H9 (cell line): Measurements from ENCODE around the gene CTNS. TPM values are rescaled to one million over a fixed set of nuclear protein-coding genes. Genes with fewer than 3 reads are reported as not detected.

Experiments used
- DNase-seq: peaks from one replicate; pipeline ENCODE4 v3.0.0-alpha.2; 2017
- H2AFZ ChIP-seq: one replicate; pipeline ENCODE4 v1.6.1; 2013; ENCODE audit warnings: mild to moderate bottlenecking, low read length, control low read depth, moderate library complexity
- H2AK5ac ChIP-seq: 2 replicates; pipeline ENCODE4 v1.6.1; 2013; ENCODE audit warnings: low read length, control low read depth, mixed read lengths; ENCODE audit not compliant: insufficient read length
- H2BK120ac ChIP-seq: one replicate; pipeline ENCODE4 v1.6.1; 2013; ENCODE audit warnings: low read depth, mild to moderate bottlenecking, low read length, control low read depth, inconsistent platforms; ENCODE audit not compliant: poor library complexity, severe bottlenecking
- H2BK12ac ChIP-seq: 2 replicates; pipeline ENCODE4 v1.6.1; 2013; ENCODE audit warnings: low read length, control low read depth, mixed read lengths, low read depth; ENCODE audit not compliant: insufficient read length
- H2BK15ac ChIP-seq: 2 replicates; pipeline ENCODE4 v1.6.1; 2013; ENCODE audit warnings: low read depth, low read length, control low read depth
- H2BK20ac ChIP-seq: one replicate; pipeline ENCODE4 v1.6.1; 2013; ENCODE audit warnings: low read depth, mild to moderate bottlenecking, low read length, control low read depth, inconsistent platforms; ENCODE audit not compliant: poor library complexity, severe bottlenecking
- H2BK5ac ChIP-seq: 2 replicates; pipeline ENCODE4 v1.6.1; 2013; ENCODE audit warnings: low read length, control low read depth, mixed read lengths; ENCODE audit not compliant: insufficient read length
- H3K14ac ChIP-seq: 2 replicates; pipeline ENCODE4 v1.6.1; 2013; ENCODE audit warnings: low read length, control low read depth; ENCODE audit not compliant: insufficient read depth
- H3K18ac ChIP-seq: 2 replicates; pipeline ENCODE4 v1.6.1; 2013; ENCODE audit warnings: low read depth, mild to moderate bottlenecking, mixed read lengths, low read length, control low read depth; ENCODE audit not compliant: insufficient read length
- H3K23ac ChIP-seq: 2 replicates; pipeline ENCODE4 v1.6.1; 2013; ENCODE audit warnings: low read length, control low read depth, mixed read lengths, low read depth; ENCODE audit not compliant: insufficient read length
- H3K23me2 ChIP-seq: 2 replicates; pipeline ENCODE4 v1.6.1; 2013; ENCODE audit warnings: low read depth, mild to moderate bottlenecking, mixed read lengths, low read length, control low read depth; ENCODE audit not compliant: insufficient read length, poor library complexity, severe bottlenecking
- H3K27ac ChIP-seq: 2 replicates; pipeline ENCODE4 v1.5.1; 2013; ENCODE audit warnings: low read length, control low read depth, mixed read lengths, low read depth; ENCODE audit not compliant: insufficient read length
- H3K27me3 ChIP-seq: 2 replicates; pipeline ENCODE4 v1.6.1; 2013; ENCODE audit warnings: low read length, control low read depth, inconsistent platforms; ENCODE audit not compliant: insufficient read depth
- H3K4ac ChIP-seq: 2 replicates; pipeline ENCODE4 v1.6.1; 2013; ENCODE audit warnings: low read depth, mild to moderate bottlenecking, control low read depth, inconsistent platforms, low read length, moderate library complexity
- H3K4me1 ChIP-seq: 2 replicates; pipeline ENCODE4 v1.6.1; 2013; ENCODE audit warnings: low read length, control low read depth, inconsistent platforms; ENCODE audit not compliant: insufficient read depth
- H3K4me2 ChIP-seq: 2 replicates; pipeline ENCODE4 v1.6.1; 2013; ENCODE audit warnings: low read length, control low read depth, mixed read lengths; ENCODE audit not compliant: insufficient read length, insufficient read depth
- H3K56ac ChIP-seq: 2 replicates; pipeline ENCODE4 v1.6.1; 2013; ENCODE audit warnings: low read depth, mild to moderate bottlenecking, mixed read lengths, low read length, control low read depth; ENCODE audit not compliant: insufficient read length
- H3K79me1 ChIP-seq: 2 replicates; pipeline ENCODE4 v1.6.1; 2013; ENCODE audit warnings: low read depth, mild to moderate bottlenecking, moderate library complexity, low read length, control low read depth, inconsistent platforms; ENCODE audit not compliant: insufficient read depth, poor library complexity, severe bottlenecking
- H3K79me2 ChIP-seq: 2 replicates; pipeline ENCODE4 v1.6.1; 2013; ENCODE audit warnings: low read length, control low read depth, inconsistent platforms; ENCODE audit not compliant: insufficient read depth
- H3K9ac ChIP-seq: 2 replicates; pipeline ENCODE4 v1.6.1; 2013; ENCODE audit warnings: low read length, control low read depth, mixed read lengths; ENCODE audit not compliant: insufficient read length; ENCODE audit errors: extremely low read depth
- H3K9me3 ChIP-seq: one replicate; pipeline ENCODE4 v1.6.1; 2013; ENCODE audit warnings: low read depth, low read length, inconsistent platforms; ENCODE audit not compliant: control insufficient read depth
- H3T11ph ChIP-seq: one replicate; pipeline ENCODE4 v1.6.1; 2013; ENCODE audit warnings: mild to moderate bottlenecking, low read length, control low read depth, inconsistent platforms
- H4K20me1 ChIP-seq: one replicate; pipeline ENCODE4 v1.6.1; 2013; ENCODE audit not compliant: control insufficient read depth, insufficient read length, insufficient read depth
- H4K5ac ChIP-seq: 2 replicates; pipeline ENCODE4 v1.6.1; 2013; ENCODE audit warnings: low read depth, mild to moderate bottlenecking, mixed read lengths, low read length, control low read depth; ENCODE audit not compliant: insufficient read length
- H4K8ac ChIP-seq: replicated peaks from 2 replicates; pipeline ENCODE4 v1.6.1; 2013; ENCODE audit warnings: low read length, control low read depth, mixed read lengths, low read depth; ENCODE audit not compliant: insufficient read length
- H4K91ac ChIP-seq: 2 replicates; pipeline ENCODE4 v1.6.1; 2013; ENCODE audit warnings: low read depth, mild to moderate bottlenecking, moderate library complexity, mixed read lengths, low read length, control low read depth; ENCODE audit not compliant: insufficient read length
- H3K27ac Mint-ChIP-seq, 3 experiments: 2 replicates in 2 of 3; 3 replicates in 1 of 3; pipeline ENCODE4 v1.8.0; 2020 to 2021; ENCODE audit warnings: mixed read lengths in 3 of 3, mild to moderate bottlenecking in 1 of 3, moderate library complexity in 1 of 3
- H3K27me3 Mint-ChIP-seq: 2 replicates; pipeline ENCODE4 v1.8.0; 2021; ENCODE audit warnings: low read depth, mild to moderate bottlenecking, moderate library complexity, mixed read lengths
- H3K36me3 Mint-ChIP-seq, 3 experiments: 2 replicates in 2 of 3; 3 replicates in 1 of 3; pipeline ENCODE4 v1.8.0; 2020 to 2021; ENCODE audit warnings: low read depth in 3 of 3, mixed read lengths in 3 of 3; ENCODE audit not compliant: insufficient read depth in 1 of 3
- H3K4me1 Mint-ChIP-seq, 2 experiments: 2 replicates each; pipeline ENCODE4 v1.8.0; 2020; ENCODE audit warnings: mixed read lengths in 2 of 2
- H3K4me3 Mint-ChIP-seq, 2 experiments: 2 replicates in 1 of 2; 3 replicates in 1 of 2; pipeline ENCODE4 v1.8.0; 2020 to 2021; ENCODE audit warnings: mild to moderate bottlenecking in 2 of 2, mixed read lengths in 2 of 2, moderate library complexity in 1 of 2
- H3K9me3 Mint-ChIP-seq, 2 experiments: 2 replicates in 1 of 2; 3 replicates in 1 of 2; pipeline ENCODE4 v1.8.0; 2020; ENCODE audit warnings: mild to moderate bottlenecking in 2 of 2, mixed read lengths in 2 of 2, moderate library complexity in 1 of 2
- WGBS: extraction: QIAGEN DNeasy Blood & Tissue Kit; methylation state at CpG from one replicate; pipeline ENCODE4 v1.1.7; 2013; ENCODE audit warnings: missing lambda C conversion rate, low lambda C conversion rate, mixed read lengths; ENCODE audit not compliant: insufficient read length; ENCODE audit errors: extremely low coverage; 5-methylcytosine and 5-hydroxymethylcytosine counted together
- total RNA-seq: library from RNA; stranded (reverse); gene quantifications from 2 replicates; pipeline ENCODE4 v1.2.1, GENCODE V29; 2021
- TF ChIP-seq, protein P1 (sequence below): fragments of 200-600 bp; sonication (generic); conservative IDR thresholded peaks from 3 replicates; pipeline ENCODE4 v1.8.0; 2021; ENCODE audit warnings: antibody characterized with exemption, mild to moderate bottlenecking

CTNS gene
- total RNA-seq, 1 experiment from 2014 or later, result 12.8 TPM

DNA sequence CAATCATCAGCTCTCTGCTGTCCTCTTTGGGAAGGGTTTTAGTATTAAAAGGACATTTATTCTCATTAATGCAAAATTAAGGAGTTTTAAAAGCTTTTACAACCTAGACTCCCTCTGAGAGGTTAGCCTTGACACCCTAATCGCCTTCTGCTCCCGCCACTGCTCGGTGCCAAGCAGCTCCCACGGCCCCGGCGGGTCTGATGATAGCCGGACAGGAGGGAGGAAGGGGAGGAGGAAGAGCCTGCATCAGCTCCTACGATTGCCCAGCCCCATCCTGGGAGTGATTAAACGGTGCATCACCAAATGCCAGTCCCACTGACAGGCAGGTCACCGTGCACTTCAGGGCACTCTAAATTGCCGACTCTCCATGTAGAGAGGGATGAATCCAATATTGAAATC, 8.8 kb upstream of the CTNS start:
- Histone ChIP-seq H3K27me3 (no peaks in the 10 kb centered on the region), H2BK5ac (no peak overlapping the region), H4K20me1 (no peaks in the 10 kb centered on the region), H3K18ac (no peak overlapping the region), H3K79me1 (peaks cover 5% of the 10 kb centered on the region), H2AFZ (no peak overlapping the region), H4K8ac (no peak overlapping the region), H2AK5ac (no peak overlapping the region), H2BK12ac (no peak overlapping the region), H3K56ac (no peak overlapping the region), H3T11ph (no peak overlapping the region), H2BK20ac (no peak overlapping the region), H3K4ac (no peak overlapping the region), H3K23me2 (no peaks in the 10 kb centered on the region), H4K91ac (no peak overlapping the region), H2BK120ac (no peak overlapping the region), H3K4me2 (no peak overlapping the region), H3K79me2 (0 out of 2 replicates have a peak, but pooled peaks cover 2% of the 10 kb centered on the region), H3K4me1 (no peaks in the 10 kb centered on the region), H2BK15ac (no peak overlapping the region), H3K23ac (no peak overlapping the region), H3K14ac (no peak overlapping the region), H3K9me3 (no peaks in the 10 kb centered on the region), H4K5ac (no peak overlapping the region), H3K27ac (no peak overlapping the region), H3K9ac (no peak overlapping the region)
- Mint-ChIP-seq H3K4me1 (no peaks in the 10 kb centered on the region), H3K4me3 (no peak overlapping the region), H3K9me3 (no peaks in the 10 kb centered on the region), H3K36me3 (peaks cover 32 to 72% (median 70%) of the 10 kb centered on the region in 3 experiments; a peak in 6 of 7 replicates), H3K27ac (no peak overlapping the region), H3K27me3 (no peaks in the 10 kb centered on the region)
- no CpG with 5 or more reads among the region's 11 CpGs for WGBS
- no peak for DNase-seq
- TF ChIP-seq, protein P1, sequence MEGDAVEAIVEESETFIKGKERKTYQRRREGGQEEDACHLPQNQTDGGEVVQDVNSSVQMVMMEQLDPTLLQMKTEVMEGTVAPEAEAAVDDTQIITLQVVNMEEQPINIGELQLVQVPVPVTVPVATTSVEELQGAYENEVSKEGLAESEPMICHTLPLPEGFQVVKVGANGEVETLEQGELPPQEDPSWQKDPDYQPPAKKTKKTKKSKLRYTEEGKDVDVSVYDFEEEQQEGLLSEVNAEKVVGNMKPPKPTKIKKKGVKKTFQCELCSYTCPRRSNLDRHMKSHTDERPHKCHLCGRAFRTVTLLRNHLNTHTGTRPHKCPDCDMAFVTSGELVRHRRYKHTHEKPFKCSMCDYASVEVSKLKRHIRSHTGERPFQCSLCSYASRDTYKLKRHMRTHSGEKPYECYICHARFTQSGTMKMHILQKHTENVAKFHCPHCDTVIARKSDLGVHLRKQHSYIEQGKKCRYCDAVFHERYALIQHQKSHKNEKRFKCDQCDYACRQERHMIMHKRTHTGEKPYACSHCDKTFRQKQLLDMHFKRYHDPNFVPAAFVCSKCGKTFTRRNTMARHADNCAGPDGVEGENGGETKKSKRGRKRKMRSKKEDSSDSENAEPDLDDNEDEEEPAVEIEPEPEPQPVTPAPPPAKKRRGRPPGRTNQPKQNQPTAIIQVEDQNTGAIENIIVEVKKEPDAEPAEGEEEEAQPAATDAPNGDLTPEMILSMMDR, result no peak
